Mesothelial cell of epicardium (in vitro differentiated cells): Measurements from ENCODE around the gene SEPTIN8. TPM values are rescaled to one million over a fixed set of nuclear protein-coding genes. Genes with fewer than 3 reads are reported as not detected.

ENCODE experiments used
- DNase-seq, 2 experiments: peaks; one replicate each; pipeline ENCODE4 v3.0.0; 2021; ENCODE audit warnings: low spot score in 2 of 2; ENCODE audit not compliant: unreplicated experiment in 2 of 2
- H3K27ac Mint-ChIP-seq: 2 replicates; pipeline ENCODE4 v1.8.0; 2021; ENCODE audit warnings: mixed read lengths
- H3K27me3 Mint-ChIP-seq: 2 replicates; pipeline ENCODE4 v1.8.0; 2021; ENCODE audit warnings: low read depth, mixed read lengths
- H3K36me3 Mint-ChIP-seq: 2 replicates; pipeline ENCODE4 v1.8.0; 2021; ENCODE audit warnings: mixed read lengths
- H3K4me1 Mint-ChIP-seq: 2 replicates; pipeline ENCODE4 v1.8.0; 2021; ENCODE audit warnings: mixed read lengths
- H3K4me3 Mint-ChIP-seq: 2 replicates; pipeline ENCODE4 v1.8.0; 2021; ENCODE audit warnings: mild to moderate bottlenecking, moderate library complexity, mixed read lengths
- H3K9me3 Mint-ChIP-seq: 2 replicates; pipeline ENCODE4 v1.8.0; 2021; ENCODE audit warnings: mixed read lengths
- CTCF ChIP-seq: fragments of 200-600 bp; sonication (generic); IDR thresholded peaks from one replicate; pipeline ENCODE4 v1.5.0; 2021; ENCODE audit warnings: antibody characterized with exemption; ENCODE audit not compliant: unreplicated experiment
- total RNA-seq: library from RNA; stranded (reverse); gene quantifications from 3 replicates; pipeline ENCODE4 v1.2.1, GENCODE V29; 2021

The SEPTIN8 gene
- total RNA-seq, 1 donor from 2014 or later = 58.9 TPM

GRCh38 chr5:132778129-132778528 lies 1.1 kb upstream of the SEPTIN8 start:
- H3K27me3 Mint-ChIP-seq = peaks cover 8% of the 10 kb centered on the region
- peak overlapping the region; percentile 68 for H3K4me3 Mint-ChIP-seq
- H3K27ac Mint-ChIP-seq = no peak overlapping the region
- H3K4me1 Mint-ChIP-seq = peaks cover 29% of the 10 kb centered on the region
- H3K36me3 Mint-ChIP-seq = no peaks in the 10 kb centered on the region
- TF ChIP-seq CTCF = no peak
- H3K9me3 Mint-ChIP-seq = no peaks in the 10 kb centered on the region
- no peak for DNase-seq

- H3K27me3 Mint-ChIP-seq = peaks cover 8% of the 10 kb centered on the region
- H3K9me3 Mint-ChIP-seq = no peaks in the 10 kb centered on the region
- TF ChIP-seq CTCF = no peak
- H3K4me3 Mint-ChIP-seq = no peak overlapping the region
- no peak for DNase-seq
- H3K27ac Mint-ChIP-seq = no peak overlapping the region
- H3K4me1 Mint-ChIP-seq = peaks cover 34% of the 10 kb centered on the region
- H3K36me3 Mint-ChIP-seq = no peaks in the 10 kb centered on the region
Observed at GRCh38 chr5:132776938-132777208, 166 bp downstream of the SEPTIN8 start.

- DNase-seq = peak in 1 of 2 experiments; percentile 57
- no peak for TF ChIP-seq CTCF
- H3K4me3 Mint-ChIP-seq = peak overlapping the region; percentile 76
- H3K9me3 Mint-ChIP-seq = no peaks in the 10 kb centered on the region
- H3K27me3 Mint-ChIP-seq = peaks cover 6% of the 10 kb centered on the region
- H3K36me3 Mint-ChIP-seq = no peaks in the 10 kb centered on the region
- peaks cover 34% of the 10 kb centered on the region for H3K4me1 Mint-ChIP-seq
- peak overlapping the region; percentile 84 for H3K27ac Mint-ChIP-seq
Observed at GRCh38 chr5:132776131-132776937, 705 bp downstream of the SEPTIN8 start.

GRCh38 chr5:132775476-132775961 lies 1.5 kb downstream of the SEPTIN8 start:
- Mint-ChIP-seq H3K9me3 (no peaks in the 10 kb centered on the region), H3K27ac (peak overlapping the region; percentile 84), H3K27me3 (peaks cover 6% of the 10 kb centered on the region), H3K36me3 (no peaks in the 10 kb centered on the region), H3K4me3 (peak overlapping the region; percentile 76), H3K4me1 (peaks cover 34% of the 10 kb centered on the region)
- no peak for TF ChIP-seq CTCF
- no peak for DNase-seq

- Mint-ChIP-seq H3K27ac (no peak overlapping the region), H3K36me3 (no peaks in the 10 kb centered on the region), H3K27me3 (peaks cover 6% of the 10 kb centered on the region), H3K4me1 (peaks cover 34% of the 10 kb centered on the region), H3K4me3 (no peak overlapping the region), H3K9me3 (no peaks in the 10 kb centered on the region)
- TF ChIP-seq CTCF = no peak
- DNase-seq = no peak
Observed at GRCh38 chr5:132774896-132775295, 2.1 kb downstream of the SEPTIN8 start.

GRCh38 chr5:132774406-132774805 lies 2.6 kb downstream of the SEPTIN8 start:
- H3K4me1 Mint-ChIP-seq = peaks cover 34% of the 10 kb centered on the region
- no peaks in the 10 kb centered on the region for H3K9me3 Mint-ChIP-seq
- peaks cover 3% of the 10 kb centered on the region for H3K27me3 Mint-ChIP-seq
- TF ChIP-seq CTCF = no peak
- no peak overlapping the region for H3K27ac Mint-ChIP-seq
- no peak overlapping the region for H3K4me3 Mint-ChIP-seq
- no peak for DNase-seq
- H3K36me3 Mint-ChIP-seq = no peaks in the 10 kb centered on the region
